HepG2 (cell line): ENCODE measurements around the gene GYPC. TPM values are rescaled to one million over a fixed set of nuclear protein-coding genes. Genes with fewer than 3 reads are reported as not detected.

Experiments
- ATAC-seq: fragments of 200-7000 bp; cut with Tn5 transposase; 3 replicates; pipeline ENCODE4 v1.9.1; 2020; ENCODE audit warnings: mild to moderate bottlenecking, moderate library complexity
- BruUV-seq: library from RNA; stranded (reverse); fragments of 400-500 nt; replicated peaks from 2 replicates; lab custom pipeline; 2021; lab: Mats Ljungman, UMichigan
- CTCF ChIA-PET: fragments of 300-600 bp; formaldehyde crosslinking; extraction: SDS; loops from one replicate; lab custom pipeline; 2021; ENCODE audit warnings: low total read pairs, inconsistent platforms, low intra/inter-chr PET ratio; lab: Yijun Ruan, JAX
- POLR2A ChIA-PET: fragments of 350-600 bp; sonication (Branson Sonifier 250); formaldehyde crosslinking; loops from one replicate; lab custom pipeline; 2020; ENCODE audit warnings: antibody characterized with exemption, inconsistent platforms; lab: Yijun Ruan, JAX
- DNase-seq: peaks from one replicate; pipeline ENCODE4 v3.0.0-alpha.2; 2015; ENCODE audit warnings: low spot score
- FAIRE-seq: peaks from 3 replicates; lab custom pipeline; 2011; peaks lifted over from hg19 to GRCh38; lab: Jason Lieb, UNC
- H2AFZ ChIP-seq: one replicate; pipeline ENCODE4 v1.6.1; 2011; ENCODE audit warnings: low read length, inconsistent platforms
- H3K27ac ChIP-seq: fragments of 300-600 bp; 3 replicates; pipeline ENCODE4 v1.8.0; 2011; ENCODE audit warnings: mixed run types, mild to moderate bottlenecking, mixed read lengths, low read length, inconsistent platforms; ENCODE audit not compliant: insufficient read depth; ENCODE audit errors: extremely low read length
- H3K27me3 ChIP-seq, 2 experiments: fragments of 200-600 bp in 1 of 2; 2 replicates in 1 of 2; 3 replicates in 1 of 2; pipeline versions ENCODE4 v1.6.0 to v1.8.0; 2011; ENCODE audit warnings: low read length in 2 of 2, mild to moderate bottlenecking in 2 of 2, moderate library complexity in 2 of 2, inconsistent platforms in 1 of 2; ENCODE audit not compliant: insufficient read depth in 2 of 2, control insufficient read depth in 1 of 2
- H3K36me3 ChIP-seq, 2 experiments: fragments of 200-600 bp in 1 of 2; replicated peaks in 1 of 2; 2 replicates in 1 of 2; 3 replicates in 1 of 2; pipeline versions ENCODE4 v1.5.1 to v1.8.0; 2011; ENCODE audit warnings: low read length in 2 of 2, inconsistent platforms in 1 of 2; ENCODE audit not compliant: insufficient read depth in 2 of 2, control insufficient read depth in 1 of 2
- H3K4me1 ChIP-seq: 2 replicates; pipeline ENCODE4 v1.5.1; 2012; ENCODE audit warnings: low read length, inconsistent platforms; ENCODE audit not compliant: insufficient read depth
- H3K4me2 ChIP-seq: 2 replicates; pipeline ENCODE4 v1.6.0; 2011; ENCODE audit warnings: low read depth, low read length, inconsistent platforms
- H3K4me3 ChIP-seq, 3 experiments: fragments of 200-600 bp in 1 of 3; sonication (generic), shearing (Covaris generic) in 1 of 3; replicated peaks in 1 of 3; 2 replicates each; pipeline ENCODE4 v1.5.1; 2011 to 2016; ENCODE audit warnings: low read length in 3 of 3, inconsistent platforms in 2 of 3, low read depth in 2 of 3, mild to moderate bottlenecking in 2 of 3, control low read depth in 1 of 3, mixed read lengths in 1 of 3; ENCODE audit not compliant: insufficient read depth in 1 of 3
- H3K79me2 ChIP-seq: one replicate; pipeline ENCODE4 v1.6.1; 2011; ENCODE audit warnings: low read length, inconsistent platforms; ENCODE audit not compliant: insufficient read depth
- H3K9ac ChIP-seq: 2 replicates; pipeline ENCODE4 v1.6.0; 2011; ENCODE audit warnings: mild to moderate bottlenecking, low read depth, low read length, inconsistent platforms; ENCODE audit not compliant: insufficient read depth
- H3K9me3 ChIP-seq: 2 replicates; pipeline ENCODE4 v1.5.1; 2012; ENCODE audit warnings: mild to moderate bottlenecking, low read length
- H4K20me1 ChIP-seq: 2 replicates; pipeline ENCODE4 v1.6.0; 2011; ENCODE audit warnings: inconsistent platforms, mild to moderate bottlenecking, low read length, moderate library complexity; ENCODE audit not compliant: insufficient read depth
- FOXP1 ChIP-seq, 2 experiments: fragments of 450-650 bp in 1 of 2; IDR thresholded peaks; 2 replicates each; pipeline ENCODE4 v1.6.1; 2017 to 2018; ENCODE audit warnings: antibody characterized with exemption in 1 of 2
- RERE ChIP-seq: IDR thresholded peaks from 2 replicates; pipeline ENCODE4 v1.6.1; 2016; ENCODE audit warnings: low read depth, missing genetic modification reagents, missing compliant biosample characterization
- ZNF33B ChIP-seq: sonication (generic); formaldehyde crosslinking; IDR thresholded peaks from 2 replicates; pipeline ENCODE4 v1.5.1; 2020; ENCODE audit warnings: mild to moderate bottlenecking, missing genetic modification reagents
- ZNF431 ChIP-seq: sonication (generic); formaldehyde crosslinking; IDR thresholded peaks from 2 replicates; pipeline ENCODE4 v1.9.0; 2022; ENCODE audit warnings: missing genetic modification reagents, low read depth, mild to moderate bottlenecking, borderline replicate concordance
- ZNF510 ChIP-seq: sonication (generic); formaldehyde crosslinking; IDR thresholded peaks from 2 replicates; pipeline ENCODE4 v1.4.0; 2020; ENCODE audit warnings: low read depth, mild to moderate bottlenecking, missing genetic modification reagents
- WGBS: methylation state at CpG from one replicate; pipeline ENCODE4 v1.1.6; 2017; ENCODE audit warnings: low lambda C conversion rate; 5-methylcytosine and 5-hydroxymethylcytosine counted together
- in situ Hi-C: cut with HindIII; loops from 2 replicates; pipeline ENCODE4 v1.10.0; 2017; ENCODE audit warnings: low pct_unique_long_range_greater_than_20kb; ENCODE audit not compliant: extremely low pct_ligation_motif_present
- intact Hi-C: fragments of 100-400 bp; cut with micrococcal nuclease; formaldehyde crosslinking; loops from one replicate; pipeline ENCODE4 v1.10.0; 2022; ENCODE audit not compliant: unreplicated experiment
- polyA plus RNA-seq, 8 experiments: library from polyadenylated mRNA; depleted of rRNA in 3 of 8; stranded (reverse) in 7 of 8; unstranded in 1 of 8; fragments of >200 nt; fragmentation: Illumina TruSeq in 4 of 8; extraction: Trizol in 4 of 8; gene quantifications; 2 replicates each; pipeline versions ENCODE4 v1.2.1 to v1.2.3, GENCODE V29; 2011 to 2016; ENCODE audit warnings: low read depth in 4 of 8, missing spikeins in 1 of 8, mixed read lengths in 1 of 8; ENCODE audit not compliant: insufficient read depth in 1 of 8
- total RNA-seq, 5 experiments: library from RNA; depleted of rRNA; stranded (reverse); fragments of >200 nt; fragmentation: Illumina TruSeq; extraction: Trizol; gene quantifications; 2 replicates each; pipeline ENCODE4 v1.2.3, GENCODE V29; 2016; ENCODE audit warnings: low read depth in 1 of 5
- TF ChIP-seq, protein P1 (sequence below): sonication (generic); formaldehyde crosslinking; IDR thresholded peaks from 2 replicates; pipeline ENCODE4 v1.8.0; 2022; ENCODE audit warnings: missing genetic modification reagents, mild to moderate bottlenecking, moderate library complexity, borderline replicate concordance
- TF ChIP-seq, protein P2 (sequence below): sonication (generic); formaldehyde crosslinking; conservative IDR thresholded peaks from 2 replicates; pipeline ENCODE4 v1.8.0; 2022; ENCODE audit warnings: mild to moderate bottlenecking, moderate library complexity, missing genetic modification reagents
- TF ChIP-seq, protein P3 (sequence below): sonication (generic); formaldehyde crosslinking; IDR thresholded peaks from 2 replicates; pipeline ENCODE4 v1.4.0; 2020; ENCODE audit warnings: missing genetic modification reagents

Gene GYPC
- total and polyA plus RNA-seq, 2 of the 13 experiments (the other 11 are each of a cell fraction or from before 2014, with no cell fraction given): not detected

GRCh38 chr2:126699716-126700581, 44.0 kb downstream of the GYPC start:
- intact Hi-C loops: no loop called here
- no peak overlapping the region for H3K27ac ChIP-seq
- H3K9ac ChIP-seq: no peak overlapping the region
- no peak for ATAC-seq
- no TSS peak for BruUV-seq
- H3K4me1 ChIP-seq: no peaks in the 10 kb centered on the region
- 23% methylated on average over 4 of the region's 4 CpGs for WGBS
- no peaks in the 10 kb centered on the region for H3K9me3 ChIP-seq
- CTCF ChIA-PET: no interaction called here
- POLR2A ChIA-PET: no interaction called here
- H3K27me3 ChIP-seq: no peaks in the 10 kb centered on the region; a peak in 2 of 5 replicates
- in situ Hi-C loops: no loop called here
- TF ChIP-seq ZNF510 (CRISPR knock-in tag): no peak
- no peak for TF ChIP-seq RERE (CRISPR knock-in tag)
- TF ChIP-seq, protein P1, sequence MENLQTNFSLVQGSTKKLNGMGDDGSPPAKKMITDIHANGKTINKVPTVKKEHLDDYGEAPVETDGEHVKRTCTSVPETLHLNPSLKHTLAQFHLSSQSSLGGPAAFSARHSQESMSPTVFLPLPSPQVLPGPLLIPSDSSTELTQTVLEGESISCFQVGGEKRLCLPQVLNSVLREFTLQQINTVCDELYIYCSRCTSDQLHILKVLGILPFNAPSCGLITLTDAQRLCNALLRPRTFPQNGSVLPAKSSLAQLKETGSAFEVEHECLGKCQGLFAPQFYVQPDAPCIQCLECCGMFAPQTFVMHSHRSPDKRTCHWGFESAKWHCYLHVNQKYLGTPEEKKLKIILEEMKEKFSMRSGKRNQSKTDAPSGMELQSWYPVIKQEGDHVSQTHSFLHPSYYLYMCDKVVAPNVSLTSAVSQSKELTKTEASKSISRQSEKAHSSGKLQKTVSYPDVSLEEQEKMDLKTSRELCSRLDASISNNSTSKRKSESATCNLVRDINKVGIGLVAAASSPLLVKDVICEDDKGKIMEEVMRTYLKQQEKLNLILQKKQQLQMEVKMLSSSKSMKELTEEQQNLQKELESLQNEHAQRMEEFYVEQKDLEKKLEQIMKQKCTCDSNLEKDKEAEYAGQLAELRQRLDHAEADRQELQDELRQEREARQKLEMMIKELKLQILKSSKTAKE (CRISPR knock-in tag): no peak
- no peak for TF ChIP-seq FOXP1 (IDR thresholded peaks at IDR 0.05)
- TF ChIP-seq FOXP1 (CRISPR knock-in tag; IDR thresholded peaks at IDR 0.05): no peak
- no peak for TF ChIP-seq ZNF33B (CRISPR knock-in tag)
- no peak for TF ChIP-seq ZNF431 (CRISPR knock-in tag)
- TF ChIP-seq, protein P2, sequence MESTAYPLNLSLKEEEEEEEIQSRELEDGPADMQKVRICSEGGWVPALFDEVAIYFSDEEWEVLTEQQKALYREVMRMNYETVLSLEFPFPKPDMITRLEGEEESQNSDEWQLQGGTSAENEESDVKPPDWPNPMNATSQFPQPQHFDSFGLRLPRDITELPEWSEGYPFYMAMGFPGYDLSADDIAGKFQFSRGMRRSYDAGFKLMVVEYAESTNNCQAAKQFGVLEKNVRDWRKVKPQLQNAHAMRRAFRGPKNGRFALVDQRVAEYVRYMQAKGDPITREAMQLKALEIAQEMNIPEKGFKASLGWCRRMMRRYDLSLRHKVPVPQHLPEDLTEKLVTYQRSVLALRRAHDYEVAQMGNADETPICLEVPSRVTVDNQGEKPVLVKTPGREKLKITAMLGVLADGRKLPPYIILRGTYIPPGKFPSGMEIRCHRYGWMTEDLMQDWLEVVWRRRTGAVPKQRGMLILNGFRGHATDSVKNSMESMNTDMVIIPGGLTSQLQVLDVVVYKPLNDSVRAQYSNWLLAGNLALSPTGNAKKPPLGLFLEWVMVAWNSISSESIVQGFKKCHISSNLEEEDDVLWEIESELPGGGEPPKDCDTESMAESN (CRISPR knock-in tag): no peak
- TF ChIP-seq, protein P3, sequence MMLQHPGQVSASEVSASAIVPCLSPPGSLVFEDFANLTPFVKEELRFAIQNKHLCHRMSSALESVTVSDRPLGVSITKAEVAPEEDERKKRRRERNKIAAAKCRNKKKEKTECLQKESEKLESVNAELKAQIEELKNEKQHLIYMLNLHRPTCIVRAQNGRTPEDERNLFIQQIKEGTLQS (CRISPR knock-in tag): no peak
- DNase-seq: no peak
- H2AFZ ChIP-seq: no peak overlapping the region
- no peak overlapping the region for H3K4me3 ChIP-seq
- no peaks in the 10 kb centered on the region for H4K20me1 ChIP-seq
- H3K36me3 ChIP-seq: no peaks in the 10 kb centered on the region
- no peaks in the 10 kb centered on the region for H3K79me2 ChIP-seq
- no peak overlapping the region for H3K4me2 ChIP-seq
- no peak for FAIRE-seq
